HEK293 (cell line): Measurements from ENCODE around the gene PPFIA3.

ENCODE experiments used
- CTCF ChIA-PET: fragments of 350-600 bp; formaldehyde crosslinking; extraction: SDS; loops from one replicate; lab custom pipeline; 2021; ENCODE audit warnings: antibody characterized with exemption; lab: Yijun Ruan, JAX
- POLR2A ChIA-PET: fragments of 300-600 bp; formaldehyde crosslinking; extraction: SDS; loops from one replicate; lab custom pipeline; 2020; ENCODE audit warnings: antibody characterized with exemption, inconsistent platforms; lab: Yijun Ruan, JAX
- H3K27ac ChIP-seq: fragments of 200-500 bp; sonication (Bioruptor generic); 2 replicates; pipeline ENCODE4 v1.5.1; 2014; ENCODE audit warnings: low read depth, low read length, control low read depth, inconsistent platforms; ENCODE audit errors: extremely low read depth
- H3K36me3 ChIP-seq, 2 experiments: fragments of 200-500 bp in 1 of 2; sonication (Bioruptor generic) in 1 of 2; 1 replicate in 1 of 2; 2 replicates in 1 of 2; pipeline ENCODE4 v1.5.1; 2014 to 2017; ENCODE audit warnings: inconsistent platforms in 2 of 2, low read length in 2 of 2; ENCODE audit not compliant: control insufficient read depth in 2 of 2, insufficient read depth in 1 of 2
- H3K4me1 ChIP-seq: fragments of 200-500 bp; sonication (Bioruptor generic); 2 replicates; pipeline ENCODE4 v1.5.1; 2014; ENCODE audit warnings: mild to moderate bottlenecking, low read length, inconsistent platforms; ENCODE audit not compliant: control insufficient read depth, insufficient read depth
- H3K4me3 ChIP-seq: 2 replicates; pipeline ENCODE4 v1.5.1; 2011; ENCODE audit warnings: low read depth, mild to moderate bottlenecking, control low read depth, low read length, moderate library complexity
- H3K9me3 ChIP-seq: fragments of 200-500 bp; sonication (Bioruptor generic); 2 replicates; pipeline ENCODE4 v1.5.1; 2014; ENCODE audit warnings: low read depth, low read length, inconsistent platforms; ENCODE audit not compliant: control insufficient read depth, insufficient read depth
- EGR2 ChIP-seq: fragments of 450-650 bp; formaldehyde crosslinking; IDR thresholded peaks from 2 replicates; pipeline ENCODE4 v1.5.1; 2016; ENCODE audit warnings: low read depth, missing biosample characterization, missing genetic modification characterization
- GFI1B ChIP-seq: fragments of 450-650 bp; formaldehyde crosslinking; IDR thresholded peaks from 2 replicates; pipeline ENCODE4 v1.5.1; 2016; ENCODE audit warnings: missing biosample characterization, missing genetic modification characterization
- KLF9 ChIP-seq: fragments of 450-650 bp; formaldehyde crosslinking; IDR thresholded peaks from 2 replicates; pipeline ENCODE4 v1.5.1; 2016; ENCODE audit warnings: missing biosample characterization, missing genetic modification characterization, low read depth
- MZF1 ChIP-seq: fragments of 450-650 bp; formaldehyde crosslinking; IDR thresholded peaks from 2 replicates; pipeline ENCODE4 v1.5.1; 2017; ENCODE audit warnings: missing biosample characterization, missing genetic modification characterization, borderline replicate concordance
- PRDM1 ChIP-seq: fragments of 450-650 bp; formaldehyde crosslinking; IDR thresholded peaks from 2 replicates; pipeline ENCODE4; 2016; ENCODE audit warnings: missing biosample characterization, missing genetic modification characterization
- YY2 ChIP-seq: fragments of 450-650 bp; formaldehyde crosslinking; IDR thresholded peaks from 2 replicates; pipeline ENCODE4 v1.5.1; 2016; ENCODE audit warnings: missing biosample characterization, missing genetic modification characterization
- ZBTB17 ChIP-seq: fragments of 450-650 bp; formaldehyde crosslinking; IDR thresholded peaks from 2 replicates; pipeline ENCODE4 v1.5.1; 2016; ENCODE audit warnings: missing biosample characterization, missing genetic modification characterization
- ZBTB20 ChIP-seq: fragments of 450-650 bp; formaldehyde crosslinking; IDR thresholded peaks from 2 replicates; pipeline ENCODE4 v1.5.1; 2016; ENCODE audit warnings: missing biosample characterization, missing genetic modification characterization
- ZBTB21 ChIP-seq: fragments of 450-650 bp; formaldehyde crosslinking; IDR thresholded peaks from 2 replicates; pipeline ENCODE4 v1.5.1; 2017; ENCODE audit warnings: missing biosample characterization, missing genetic modification characterization
- ZFHX2 ChIP-seq: fragments of 450-650 bp; formaldehyde crosslinking; conservative IDR thresholded peaks from 2 replicates; pipeline ENCODE4 v1.5.1; 2016; ENCODE audit warnings: missing biosample characterization, missing genetic modification characterization
- ZNF121 ChIP-seq: fragments of 450-650 bp; formaldehyde crosslinking; IDR thresholded peaks from 2 replicates; pipeline ENCODE4 v1.5.1; 2016; ENCODE audit warnings: missing biosample characterization, missing genetic modification characterization
- ZNF133 ChIP-seq: fragments of 450-650 bp; formaldehyde crosslinking; IDR thresholded peaks from 2 replicates; pipeline ENCODE4 v1.5.1; 2016; ENCODE audit warnings: missing biosample characterization, missing genetic modification characterization
- ZNF214 ChIP-seq: fragments of 450-650 bp; formaldehyde crosslinking; IDR thresholded peaks from 2 replicates; pipeline ENCODE4 v1.5.1; 2017; ENCODE audit warnings: missing biosample characterization, mild to moderate bottlenecking, missing genetic modification characterization, borderline replicate concordance
- ZNF223 ChIP-seq: fragments of 450-650 bp; formaldehyde crosslinking; IDR thresholded peaks from 2 replicates; pipeline ENCODE4 v1.5.1; 2016; ENCODE audit warnings: missing biosample characterization, missing genetic modification characterization
- ZNF366 ChIP-seq: fragments of 450-650 bp; formaldehyde crosslinking; conservative IDR thresholded peaks from 2 replicates; pipeline ENCODE4 v1.5.1; 2016; ENCODE audit warnings: missing biosample characterization, missing genetic modification characterization
- ZNF529 ChIP-seq: fragments of 450-650 bp; formaldehyde crosslinking; IDR thresholded peaks from 2 replicates; pipeline ENCODE4 v1.5.1; 2017; ENCODE audit warnings: missing genetic modification characterization, missing biosample characterization; ENCODE audit not compliant: insufficient replicate concordance
- ZNF600 ChIP-seq: fragments of 450-650 bp; formaldehyde crosslinking; IDR thresholded peaks from 2 replicates; pipeline ENCODE4 v1.5.1; 2016; ENCODE audit warnings: missing biosample characterization, missing genetic modification characterization
- ZNF677 ChIP-seq: fragments of 450-650 bp; IDR thresholded peaks from 2 replicates; pipeline ENCODE4 v1.5.0; 2018; ENCODE audit warnings: missing biosample characterization, mild to moderate bottlenecking, missing genetic modification characterization, moderate library complexity
- ZNF76 ChIP-seq: fragments of 450-650 bp; formaldehyde crosslinking; IDR thresholded peaks from 2 replicates; pipeline ENCODE4; 2016; ENCODE audit warnings: low read depth, missing biosample characterization, missing genetic modification characterization, borderline replicate concordance
- TF ChIP-seq, protein P1 (sequence below): fragments of 450-650 bp; formaldehyde crosslinking; IDR thresholded peaks from 2 replicates; pipeline ENCODE4 v1.5.0; 2017; ENCODE audit warnings: missing biosample characterization, missing genetic modification characterization, borderline replicate concordance
- TF ChIP-seq, protein P2 (sequence below): fragments of 450-650 bp; IDR thresholded peaks from 2 replicates; pipeline ENCODE4 v1.5.1; 2018; ENCODE audit warnings: missing biosample characterization, missing genetic modification characterization
- TF ChIP-seq, protein P3 (sequence below): fragments of 450-650 bp; formaldehyde crosslinking; IDR thresholded peaks from 2 replicates; pipeline ENCODE4 v1.5.1; 2016; ENCODE audit warnings: missing biosample characterization, missing genetic modification characterization
- TF ChIP-seq, protein P4 (sequence below): fragments of 450-650 bp; formaldehyde crosslinking; IDR thresholded peaks from 2 replicates; pipeline ENCODE4 v1.5.1; 2016; ENCODE audit warnings: missing biosample characterization, missing genetic modification characterization

The PPFIA3 gene

DNA sequence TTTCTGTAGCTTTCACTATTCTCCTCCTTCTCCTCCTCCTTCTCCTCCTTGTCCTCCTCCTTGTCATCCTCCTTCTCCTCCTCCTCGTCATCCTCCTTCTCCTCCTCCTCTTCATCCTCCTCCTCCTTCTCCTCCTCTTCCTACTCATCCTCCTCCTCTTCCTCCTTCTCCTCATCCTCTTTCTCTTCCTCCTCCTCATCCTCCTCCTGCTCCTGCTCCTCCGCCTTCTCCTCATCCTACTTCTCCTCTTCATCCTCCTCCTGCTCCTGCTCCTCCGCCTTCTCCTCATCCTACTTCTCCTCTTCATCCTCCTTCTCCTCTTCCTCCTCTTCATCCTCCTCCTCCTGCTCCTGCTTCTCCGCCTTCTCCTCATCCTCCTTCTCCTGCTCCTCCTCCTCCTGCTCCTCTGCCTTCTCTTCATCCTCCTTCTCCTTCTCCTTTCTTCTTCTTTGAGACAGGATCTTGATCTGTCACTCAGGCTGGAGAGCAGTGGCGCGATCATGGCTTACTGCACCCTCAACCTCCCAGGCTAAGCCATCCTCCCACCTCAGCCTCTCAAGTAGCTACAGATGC lies 74.6 kb downstream of the PPFIA3 start:
- H3K4me3 ChIP-seq = no peak overlapping the region
- H3K4me1 ChIP-seq = no peaks in the 10 kb centered on the region
- POLR2A ChIA-PET = no interaction called here
- TF ChIP-seq ZNF76 (tag by site-specific recombination) (no peak), ZBTB20 (tag by site-specific recombination) (peak; percentile 5; the same call in 1 of the 2 replicates), MZF1 (tag by site-specific recombination) (no peak), ZFHX2 (tag by site-specific recombination) (peak; percentile 98), ZBTB21 (tag by site-specific recombination) (no peak), KLF9 (tag by site-specific recombination) (no peak), GFI1B (tag by site-specific recombination) (no peak), EGR2 (tag by site-specific recombination) (peak; percentile 100), ZNF677 (no peak), ZBTB17 (tag by site-specific recombination) (peak; percentile 56), ZNF600 (no peak), ZNF121 (tag by site-specific recombination) (no peak), ZNF529 (tag by site-specific recombination) (no peak), PRDM1 (tag by site-specific recombination) (peak; percentile 49), ZNF366 (peak; percentile 61), YY2 (tag by site-specific recombination) (no peak), ZNF214 (no peak)
- TF ChIP-seq, protein P1, sequence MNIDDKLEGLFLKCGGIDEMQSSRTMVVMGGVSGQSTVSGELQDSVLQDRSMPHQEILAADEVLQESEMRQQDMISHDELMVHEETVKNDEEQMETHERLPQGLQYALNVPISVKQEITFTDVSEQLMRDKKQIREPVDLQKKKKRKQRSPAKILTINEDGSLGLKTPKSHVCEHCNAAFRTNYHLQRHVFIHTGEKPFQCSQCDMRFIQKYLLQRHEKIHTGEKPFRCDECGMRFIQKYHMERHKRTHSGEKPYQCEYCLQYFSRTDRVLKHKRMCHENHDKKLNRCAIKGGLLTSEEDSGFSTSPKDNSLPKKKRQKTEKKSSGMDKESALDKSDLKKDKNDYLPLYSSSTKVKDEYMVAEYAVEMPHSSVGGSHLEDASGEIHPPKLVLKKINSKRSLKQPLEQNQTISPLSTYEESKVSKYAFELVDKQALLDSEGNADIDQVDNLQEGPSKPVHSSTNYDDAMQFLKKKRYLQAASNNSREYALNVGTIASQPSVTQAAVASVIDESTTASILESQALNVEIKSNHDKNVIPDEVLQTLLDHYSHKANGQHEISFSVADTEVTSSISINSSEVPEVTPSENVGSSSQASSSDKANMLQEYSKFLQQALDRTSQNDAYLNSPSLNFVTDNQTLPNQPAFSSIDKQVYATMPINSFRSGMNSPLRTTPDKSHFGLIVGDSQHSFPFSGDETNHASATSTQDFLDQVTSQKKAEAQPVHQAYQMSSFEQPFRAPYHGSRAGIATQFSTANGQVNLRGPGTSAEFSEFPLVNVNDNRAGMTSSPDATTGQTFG (tag by site-specific recombination) = no peak
- TF ChIP-seq, protein P2, sequence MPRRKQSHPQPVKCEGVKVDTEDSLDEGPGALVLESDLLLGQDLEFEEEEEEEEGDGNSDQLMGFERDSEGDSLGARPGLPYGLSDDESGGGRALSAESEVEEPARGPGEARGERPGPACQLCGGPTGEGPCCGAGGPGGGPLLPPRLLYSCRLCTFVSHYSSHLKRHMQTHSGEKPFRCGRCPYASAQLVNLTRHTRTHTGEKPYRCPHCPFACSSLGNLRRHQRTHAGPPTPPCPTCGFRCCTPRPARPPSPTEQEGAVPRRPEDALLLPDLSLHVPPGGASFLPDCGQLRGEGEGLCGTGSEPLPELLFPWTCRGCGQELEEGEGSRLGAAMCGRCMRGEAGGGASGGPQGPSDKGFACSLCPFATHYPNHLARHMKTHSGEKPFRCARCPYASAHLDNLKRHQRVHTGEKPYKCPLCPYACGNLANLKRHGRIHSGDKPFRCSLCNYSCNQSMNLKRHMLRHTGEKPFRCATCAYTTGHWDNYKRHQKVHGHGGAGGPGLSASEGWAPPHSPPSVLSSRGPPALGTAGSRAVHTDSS (tag by site-specific recombination) = peak; percentile 98
- TF ChIP-seq, protein P3, sequence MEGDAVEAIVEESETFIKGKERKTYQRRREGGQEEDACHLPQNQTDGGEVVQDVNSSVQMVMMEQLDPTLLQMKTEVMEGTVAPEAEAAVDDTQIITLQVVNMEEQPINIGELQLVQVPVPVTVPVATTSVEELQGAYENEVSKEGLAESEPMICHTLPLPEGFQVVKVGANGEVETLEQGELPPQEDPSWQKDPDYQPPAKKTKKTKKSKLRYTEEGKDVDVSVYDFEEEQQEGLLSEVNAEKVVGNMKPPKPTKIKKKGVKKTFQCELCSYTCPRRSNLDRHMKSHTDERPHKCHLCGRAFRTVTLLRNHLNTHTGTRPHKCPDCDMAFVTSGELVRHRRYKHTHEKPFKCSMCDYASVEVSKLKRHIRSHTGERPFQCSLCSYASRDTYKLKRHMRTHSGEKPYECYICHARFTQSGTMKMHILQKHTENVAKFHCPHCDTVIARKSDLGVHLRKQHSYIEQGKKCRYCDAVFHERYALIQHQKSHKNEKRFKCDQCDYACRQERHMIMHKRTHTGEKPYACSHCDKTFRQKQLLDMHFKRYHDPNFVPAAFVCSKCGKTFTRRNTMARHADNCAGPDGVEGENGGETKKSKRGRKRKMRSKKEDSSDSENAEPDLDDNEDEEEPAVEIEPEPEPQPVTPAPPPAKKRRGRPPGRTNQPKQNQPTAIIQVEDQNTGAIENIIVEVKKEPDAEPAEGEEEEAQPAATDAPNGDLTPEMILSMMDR (tag by site-specific recombination) = no peak
- no peaks in the 10 kb centered on the region for H3K9me3 ChIP-seq
- no peak overlapping the region for H3K27ac ChIP-seq
- H3K36me3 ChIP-seq = peaks cover 0 to 29% of the 10 kb centered on the region in 2 experiments; a peak in 2 of 3 replicates
- CTCF ChIA-PET = interaction anchor here (0.6 to 6.4 kb wide), 6 partner anchors 15 to 690 kb away, joined by 4 to 82 read pairs (median 4); no protein-coding TSS in a partner anchor

DNA sequence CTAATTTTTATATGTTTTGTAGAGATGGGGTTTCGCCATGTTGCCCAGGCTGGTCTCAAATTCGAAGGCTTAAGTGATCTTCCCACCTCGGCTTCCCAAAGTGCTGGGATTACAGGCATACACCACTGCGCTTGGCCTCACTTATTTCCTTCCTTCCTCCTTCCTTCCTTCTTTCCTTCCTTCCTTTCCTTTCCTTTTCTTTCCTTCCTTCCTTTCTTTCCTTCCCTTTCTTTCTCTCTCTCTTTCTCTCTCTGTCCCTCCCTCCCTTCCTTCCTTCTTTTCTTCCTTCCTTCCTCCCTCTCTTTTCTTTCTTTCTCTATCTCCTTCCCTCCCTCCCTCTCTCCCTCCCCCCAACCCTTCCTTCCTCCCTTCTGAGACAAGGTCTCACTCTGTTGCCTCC lies 75.1 kb downstream of the PPFIA3 start:
- POLR2A ChIA-PET = no interaction called here

More for the DNA sequence above, 75.1 kb downstream of the PPFIA3 start:
- H3K27ac ChIP-seq = no peak overlapping the region
- H3K36me3 ChIP-seq = peaks cover 0 to 24% of the 10 kb centered on the region in 2 experiments; a peak in 2 of 3 replicates
- no peak overlapping the region for H3K4me3 ChIP-seq
- H3K4me1 ChIP-seq = no peaks in the 10 kb centered on the region
- CTCF ChIA-PET = interaction anchor here (0.6 to 6.4 kb wide), 5 partner anchors 14 to 689 kb away, joined by 4 to 82 read pairs (median 4); no protein-coding TSS in a partner anchor
- H3K9me3 ChIP-seq = no peaks in the 10 kb centered on the region
- TF ChIP-seq PRDM1 (tag by site-specific recombination) (peak; percentile 63; the same call in 1 of the 2 replicates), ZNF223 (tag by site-specific recombination) (no peak), ZBTB17 (tag by site-specific recombination) (no peak), ZNF366 (peak; percentile 77), ZNF133 (tag by site-specific recombination) (no peak)
- TF ChIP-seq, protein P4, sequence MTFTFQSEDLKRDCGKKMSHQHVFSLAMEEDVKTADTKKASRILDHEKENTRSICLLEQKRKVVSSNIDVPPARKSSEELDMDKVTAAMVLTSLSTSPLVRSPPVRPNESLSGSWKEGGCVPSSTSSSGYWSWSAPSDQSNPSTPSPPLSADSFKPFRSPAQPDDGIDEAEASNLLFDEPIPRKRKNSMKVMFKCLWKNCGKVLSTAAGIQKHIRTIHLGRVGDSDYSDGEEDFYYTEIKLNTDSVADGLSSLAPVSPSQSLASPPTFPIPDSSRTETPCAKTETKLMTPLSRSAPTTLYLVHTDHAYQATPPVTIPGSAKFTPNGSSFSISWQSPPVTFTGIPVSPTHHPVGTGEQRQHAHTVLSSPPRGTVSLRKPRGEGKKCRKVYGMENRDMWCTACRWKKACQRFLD (tag by site-specific recombination) = no peak
